B cell (primary cell): Measurements from ENCODE around the gene GPR3. TPM values are rescaled to one million over a fixed set of nuclear protein-coding genes. Genes with fewer than 3 reads are reported as not detected.

Experiments used
- ATAC-seq: fragments of 200-7000 bp; cut with Tn5 transposase; one replicate; pipeline ENCODE4 v1.10.0; 2021; ENCODE audit warnings: low read depth, mild to moderate bottlenecking, moderate number of reproducible peaks, moderate library complexity
- CTCF ChIA-PET: fragments of 350-600 bp; sonication (Branson Sonifier 250); formaldehyde crosslinking; loops from one replicate; lab custom pipeline; 2021; ENCODE audit warnings: antibody characterized with exemption, inconsistent platforms; lab: Charles Lee
- POLR2A ChIA-PET: fragments of 350-600 bp; sonication (Branson Sonifier 250); formaldehyde crosslinking; loops from one replicate; lab custom pipeline; 2021; ENCODE audit warnings: antibody characterized with exemption; lab: Charles Lee
- DNase-seq: peaks from one replicate; pipeline ENCODE4 v3.0.0; 2013
- H2AFZ ChIP-seq: 2 replicates; pipeline ENCODE4 v1.6.1; 2012; ENCODE audit warnings: mild to moderate bottlenecking, low read depth, low read length; ENCODE audit not compliant: insufficient read depth, poor library complexity, severe bottlenecking
- H3K27ac ChIP-seq, 2 donors: 1 replicate in 1 of 2; 2 replicates in 1 of 2; pipeline ENCODE4 v1.5.1; 2012 to 2013; ENCODE audit warnings: low read length in 2 of 2, mild to moderate bottlenecking in 2 of 2, moderate library complexity in 1 of 2
- H3K27me3 ChIP-seq, 4 experiments: fragments of 200-600 bp in 1 of 4; sonication (generic) in 1 of 4; replicated peaks in 1 of 4; 1 replicate in 2 of 4; 2 replicates in 2 of 4; pipeline versions ENCODE4 v1.6.1 to v1.7.0; 2013 to 2016; ENCODE audit warnings: low read length in 3 of 4, mild to moderate bottlenecking in 2 of 4, mixed read lengths in 1 of 4, moderate library complexity in 1 of 4; ENCODE audit not compliant: insufficient read depth in 4 of 4, control insufficient read depth in 3 of 4; ENCODE audit errors: control extremely low read depth in 1 of 4
- H3K36me3 ChIP-seq, 2 experiments: replicated peaks in 1 of 2; 1 replicate in 1 of 2; 2 replicates in 1 of 2; pipeline versions ENCODE4 v1.6.1 to v1.7.1; 2013; ENCODE audit warnings: low read length in 1 of 2; ENCODE audit not compliant: insufficient read depth in 2 of 2, control insufficient read depth in 1 of 2; ENCODE audit errors: control extremely low read depth in 1 of 2, extremely low read depth in 1 of 2
- H3K4me1 ChIP-seq, 2 donors: fragments of 200-600 bp in 1 of 2; sonication (generic) in 1 of 2; 1 replicate in 1 of 2; 2 replicates in 1 of 2; pipeline versions ENCODE4 v1.5.1 to v1.6.1; 2013 to 2017; ENCODE audit warnings: low read length in 2 of 2; ENCODE audit not compliant: control insufficient read depth in 2 of 2, insufficient read depth in 2 of 2
- H3K4me2 ChIP-seq: replicated peaks from 2 replicates; pipeline ENCODE3; 2012; ENCODE audit warnings: mild to moderate bottlenecking, low read depth, low read length; ENCODE audit not compliant: poor library complexity, severe bottlenecking
- H3K4me3 ChIP-seq, 5 experiments: fragments of 200-600 bp in 1 of 5; sonication (generic) in 1 of 5; 1 replicate in 3 of 5; 2 replicates in 2 of 5; pipeline versions ENCODE4 v1.5.1 to v1.7.0; 2011 to 2016; ENCODE audit warnings: low read length in 4 of 5, mild to moderate bottlenecking in 4 of 5, low read depth in 2 of 5, control low read depth in 1 of 5, moderate library complexity in 1 of 5; ENCODE audit not compliant: insufficient read depth in 1 of 5; ENCODE audit errors: control extremely low read depth in 1 of 5, extremely low read depth in 1 of 5
- H3K79me2 ChIP-seq: fragments of 200-600 bp; sonication (generic); one replicate; pipeline ENCODE4 v1.6.0; 2016; ENCODE audit warnings: low read length; ENCODE audit not compliant: control insufficient read depth, insufficient read depth
- H3K9ac ChIP-seq: fragments of 200-600 bp; sonication (generic); 2 replicates; pipeline ENCODE4 v1.6.1; 2017; ENCODE audit warnings: mild to moderate bottlenecking, low read length, moderate library complexity
- H3K9me3 ChIP-seq, 3 donors: one replicate each; pipeline versions ENCODE4 v1.6.1 to v1.7.1; 2013; ENCODE audit warnings: low read length in 2 of 3; ENCODE audit not compliant: control insufficient read depth in 2 of 3, insufficient read depth in 1 of 3; ENCODE audit errors: control extremely low read depth in 1 of 3
- H4K20me1 ChIP-seq: 2 replicates; pipeline ENCODE4 v1.6.0; 2012; ENCODE audit warnings: mild to moderate bottlenecking, low read length; ENCODE audit not compliant: insufficient read depth, control insufficient read depth, poor library complexity, severe bottlenecking
- H3K27ac Mint-ChIP-seq: one replicate; pipeline ENCODE4 v1.8.0; 2021; ENCODE audit warnings: mixed read lengths
- H3K27me3 Mint-ChIP-seq: one replicate; pipeline ENCODE4 v1.8.0; 2021; ENCODE audit warnings: mixed read lengths
- H3K4me1 Mint-ChIP-seq: one replicate; pipeline ENCODE4 v1.8.0; 2021; ENCODE audit warnings: mixed read lengths
- H3K4me3 Mint-ChIP-seq: one replicate; pipeline ENCODE4 v1.8.0; 2021; ENCODE audit warnings: mixed read lengths
- H3K9me3 Mint-ChIP-seq: one replicate; pipeline ENCODE4 v1.8.0; 2022; ENCODE audit warnings: mixed read lengths; ENCODE audit not compliant: insufficient read depth
- CTCF ChIP-seq: fragments of 200-600 bp; IDR thresholded peaks from one replicate; pipeline ENCODE4 v1.8.0; 2022; ENCODE audit warnings: antibody characterized with exemption, mild to moderate bottlenecking
- EZH2 ChIP-seq: IDR thresholded peaks from 2 replicates; pipeline ENCODE4 v1.6.1; 2012; ENCODE audit warnings: borderline replicate concordance, low read depth, mild to moderate bottlenecking, moderate library complexity, low read length; ENCODE audit not compliant: insufficient read depth, poor library complexity, severe bottlenecking
- WGBS: methylation state at CpG from one replicate; pipeline ENCODE4 v1.1.5; 2013; ENCODE audit warnings: missing lambda C conversion rate; ENCODE audit not compliant: insufficient coverage; 5-methylcytosine and 5-hydroxymethylcytosine counted together
- intact Hi-C: fragments of 100-400 bp; cut with micrococcal nuclease; formaldehyde crosslinking; loops from one replicate; pipeline ENCODE4 v1.10.0; 2022
- polyA plus RNA-seq: library from polyadenylated mRNA; depleted of rRNA; stranded (reverse); fragments of >200 nt; gene quantifications from 2 replicates; pipeline ENCODE4 v1.2.3, GENCODE V29; 2012
- total RNA-seq, 2 donors: library from RNA; stranded (reverse); fragments of 120-200 nt in 1 of 2; gene quantifications; 1 replicate in 1 of 2; 2 replicates in 1 of 2; pipeline versions ENCODE4 v1.2.3 to v1.2.4, GENCODE V29; 2013 to 2022

Gene GPR3
- total and polyA plus RNA-seq, 2 donors (not counting 1 experiment from before 2014, with no cell fraction given) = 3.3 TPM; not detected in 1

GRCh38 chr1:27381969-27382762 lies 10.3 kb upstream of the GPR3 start:
- Mint-ChIP-seq H3K27me3 (peaks cover 4% of the 10 kb centered on the region), H3K4me3 (no peak overlapping the region), H3K4me1 (peaks cover 8% of the 10 kb centered on the region), H3K9me3 (no peaks in the 10 kb centered on the region), H3K27ac (no peak overlapping the region)
- CTCF ChIA-PET = interaction anchor here (0.9 to 2.4 kb wide), 10 partner anchors 8 to 227 kb away, joined by 3 to 13 read pairs (median 5); partner anchors contain the start of gene MAP3K6
- Histone ChIP-seq H4K20me1 (no peaks in the 10 kb centered on the region), H2AFZ (no peak overlapping the region), H3K27me3 (no peaks in the 10 kb centered on the region), H3K79me2 (no peaks in the 10 kb centered on the region), H3K4me3 (no peak overlapping the region), H3K36me3 (no peaks in the 10 kb centered on the region), H3K9me3 (peaks cover 0 to 4% (median 0%) of the 10 kb centered on the region in 3 donors), H3K4me2 (peak overlapping the region; percentile 17), H3K4me1 (peaks cover 8 to 12% of the 10 kb centered on the region in 2 donors), H3K9ac (no peak overlapping the region), H3K27ac (no peak overlapping the region)
- POLR2A ChIA-PET = interaction anchor here (1.3 to 1.5 kb wide), 2 partner anchors 17 to 25 kb away, joined by 3 to 4 read pairs; no protein-coding TSS in a partner anchor
- ATAC-seq (peak; percentile 53), DNase-seq (peak; percentile 60)
- intact Hi-C loops = no loop called here
- TF ChIP-seq EZH2 (no peak), CTCF (no peak)
- WGBS = 60% methylated on average over 5 of the region's 18 CpGs
